Neural cell (in vitro differentiated cells): ENCODE results near the gene ANK2. TPM values are rescaled to one million over a fixed set of nuclear protein-coding genes. Genes with fewer than 3 reads are reported as not detected.

Experiments used
- H2AFZ ChIP-seq: fragments of 200-600, 300-800 bp; sonication (generic), shearing (Covaris generic); 2 replicates; pipeline ENCODE4 v1.6.0; 2014; ENCODE audit warnings: low read depth, mild to moderate bottlenecking, antibody characterized with exemption, low read length, moderate library complexity
- H3F3A ChIP-seq: fragments of 200-600 bp; shearing (Covaris generic); 2 replicates; pipeline ENCODE4 v1.6.1; 2016; ENCODE audit warnings: mild to moderate bottlenecking, moderate library complexity, mixed read lengths, antibody characterized with exemption, low read length; ENCODE audit not compliant: insufficient read depth, poor library complexity, severe bottlenecking
- H3K27ac ChIP-seq: fragments of 200-600, 300-800 bp; sonication (generic), shearing (Covaris generic); 2 replicates; pipeline ENCODE4 v1.5.1; 2014; ENCODE audit warnings: mild to moderate bottlenecking, low read length, moderate library complexity
- H3K27me3 ChIP-seq: fragments of 300-800, 200-600 bp; sonication (generic), shearing (Covaris generic); 2 replicates; pipeline ENCODE4 v1.6.0; 2014; ENCODE audit warnings: mild to moderate bottlenecking, low read depth, low read length, moderate library complexity; ENCODE audit not compliant: insufficient read depth
- H3K36me3 ChIP-seq: fragments of 300-800, 200-600 bp; sonication (generic), shearing (Covaris generic); 2 replicates; pipeline ENCODE4 v1.5.1; 2014; ENCODE audit warnings: mild to moderate bottlenecking, antibody characterized with exemption, low read length, moderate library complexity; ENCODE audit not compliant: insufficient read depth
- H3K4me2 ChIP-seq: fragments of 300-800, 200-600 bp; sonication (generic), shearing (Covaris generic); 2 replicates; pipeline ENCODE4 v1.6.0; 2014; ENCODE audit warnings: mild to moderate bottlenecking, low read length
- H3K4me3 ChIP-seq: fragments of 300-800, 200-600 bp; sonication (generic), shearing (Covaris generic); 2 replicates; pipeline ENCODE4 v1.5.1; 2014; ENCODE audit warnings: mild to moderate bottlenecking, low read length, moderate library complexity
- H3K79me2 ChIP-seq: fragments of 200-600 bp; shearing (Covaris generic); replicated peaks from 2 replicates; pipeline ENCODE4 v1.6.0; 2014; ENCODE audit warnings: mild to moderate bottlenecking, low read length, moderate library complexity; ENCODE audit not compliant: insufficient read depth
- H3K9ac ChIP-seq: fragments of 300-800, 200-600 bp; sonication (generic), shearing (Covaris generic); 2 replicates; pipeline ENCODE4 v1.6.1; 2016; ENCODE audit warnings: mild to moderate bottlenecking, low read length, mixed read lengths
- H3K9me2 ChIP-seq: fragments of 200-600 bp; shearing (Covaris generic); 2 replicates; pipeline ENCODE4 v1.6.1; 2016; ENCODE audit warnings: mild to moderate bottlenecking, low read length, mixed read lengths; ENCODE audit not compliant: insufficient read depth
- H3K9me3 ChIP-seq: fragments of 200-600, 300-800 bp; sonication (generic), shearing (Covaris generic); 2 replicates; pipeline ENCODE4 v1.6.1; 2016; ENCODE audit warnings: mild to moderate bottlenecking, mixed run types, low read length, moderate library complexity, mixed read lengths
- H4K20me1 ChIP-seq: fragments of 200-600 bp; shearing (Covaris generic); 2 replicates; pipeline ENCODE4 v1.6.1; 2016; ENCODE audit warnings: mild to moderate bottlenecking, mixed run types; ENCODE audit not compliant: insufficient read depth
- EP300 ChIP-seq: fragments of 450-650 bp; conservative IDR thresholded peaks from 2 replicates; pipeline ENCODE4 v1.6.1; 2014; ENCODE audit warnings: antibody characterized with exemption, mild to moderate bottlenecking, moderate library complexity; ENCODE audit not compliant: poor library complexity, severe bottlenecking
- EZH2 ChIP-seq: fragments of 200-600, 300-800 bp; shearing (Covaris generic), sonication (generic); IDR thresholded peaks from 2 replicates; pipeline ENCODE4 v1.6.1; 2014; ENCODE audit warnings: antibody characterized with exemption, low read length, borderline replicate concordance, mild to moderate bottlenecking; ENCODE audit not compliant: insufficient read depth, poor library complexity, severe bottlenecking
- MXI1 ChIP-seq: fragments of 450-650 bp; conservative IDR thresholded peaks from 2 replicates; pipeline ENCODE4 v1.6.1; 2014; ENCODE audit warnings: antibody characterized with exemption, mild to moderate bottlenecking; ENCODE audit not compliant: poor library complexity, severe bottlenecking
- POLR2AphosphoS5 ChIP-seq: IDR thresholded peaks from 2 replicates; pipeline ENCODE4 v1.6.1; 2012
- RAD21 ChIP-seq: fragments of 450-650 bp; conservative IDR thresholded peaks from 2 replicates; pipeline ENCODE4 v1.6.1; 2014; ENCODE audit warnings: antibody characterized with exemption, mild to moderate bottlenecking, moderate library complexity
- REST ChIP-seq: IDR thresholded peaks from 2 replicates; pipeline ENCODE4 v1.6.1; 2012; ENCODE audit warnings: borderline replicate concordance
- SMC3 ChIP-seq: fragments of 450-650 bp; conservative IDR thresholded peaks from 2 replicates; pipeline ENCODE4 v1.6.1; 2014; ENCODE audit warnings: antibody characterized with exemption, mild to moderate bottlenecking, moderate library complexity; ENCODE audit not compliant: poor library complexity
- TAF1 ChIP-seq: IDR thresholded peaks from 2 replicates; pipeline ENCODE4 v1.6.1; 2012; ENCODE audit warnings: low read depth
- polyA plus RNA-seq: library from polyadenylated mRNA; depleted of rRNA; stranded (reverse); fragments of >200 nt; gene quantifications from 2 replicates; pipeline ENCODE4 v1.2.3, GENCODE V29; 2014
- TF ChIP-seq, protein P1 (sequence below): fragments of 450-650 bp; IDR thresholded peaks from 2 replicates; pipeline ENCODE4 v1.5.1; 2014; ENCODE audit warnings: antibody characterized with exemption, mild to moderate bottlenecking, moderate library complexity; ENCODE audit not compliant: poor library complexity, severe bottlenecking

Gene ANK2
- polyA plus RNA-seq, 1 donor from 2014 or later, result 52.0 TPM

DNA sequence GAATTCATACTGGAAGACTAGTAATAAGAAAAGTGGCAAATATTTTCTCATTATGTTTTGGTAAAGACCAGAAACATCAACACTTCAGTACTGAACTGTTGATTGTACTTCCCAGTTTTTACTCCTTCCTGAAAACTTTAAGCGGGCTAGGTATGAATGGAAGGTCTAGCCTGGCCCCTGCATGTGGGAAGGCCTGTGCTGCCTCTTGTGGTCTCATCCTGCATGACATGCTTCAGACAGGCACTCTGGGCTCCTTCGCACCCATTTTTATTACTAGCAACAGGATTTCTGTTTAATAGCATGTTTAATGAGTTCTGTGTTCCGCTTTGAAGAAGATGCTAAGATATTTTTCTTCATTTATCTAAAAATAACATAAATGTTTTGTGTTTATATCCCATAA, 279.1 kb downstream of the ANK2 start:
- H3K9me3 ChIP-seq, result no peaks in the 10 kb centered on the region
- no peak overlapping the region for H2AFZ ChIP-seq
- H3K27me3 ChIP-seq, result no peaks in the 10 kb centered on the region
- TF ChIP-seq EZH2 (no peak), TAF1 (no peak), SMC3 (no peak), EP300 (no peak), RAD21 (no peak), REST (no peak), POLR2AphosphoS5 (no peak), MXI1 (no peak)
- TF ChIP-seq, protein P1, sequence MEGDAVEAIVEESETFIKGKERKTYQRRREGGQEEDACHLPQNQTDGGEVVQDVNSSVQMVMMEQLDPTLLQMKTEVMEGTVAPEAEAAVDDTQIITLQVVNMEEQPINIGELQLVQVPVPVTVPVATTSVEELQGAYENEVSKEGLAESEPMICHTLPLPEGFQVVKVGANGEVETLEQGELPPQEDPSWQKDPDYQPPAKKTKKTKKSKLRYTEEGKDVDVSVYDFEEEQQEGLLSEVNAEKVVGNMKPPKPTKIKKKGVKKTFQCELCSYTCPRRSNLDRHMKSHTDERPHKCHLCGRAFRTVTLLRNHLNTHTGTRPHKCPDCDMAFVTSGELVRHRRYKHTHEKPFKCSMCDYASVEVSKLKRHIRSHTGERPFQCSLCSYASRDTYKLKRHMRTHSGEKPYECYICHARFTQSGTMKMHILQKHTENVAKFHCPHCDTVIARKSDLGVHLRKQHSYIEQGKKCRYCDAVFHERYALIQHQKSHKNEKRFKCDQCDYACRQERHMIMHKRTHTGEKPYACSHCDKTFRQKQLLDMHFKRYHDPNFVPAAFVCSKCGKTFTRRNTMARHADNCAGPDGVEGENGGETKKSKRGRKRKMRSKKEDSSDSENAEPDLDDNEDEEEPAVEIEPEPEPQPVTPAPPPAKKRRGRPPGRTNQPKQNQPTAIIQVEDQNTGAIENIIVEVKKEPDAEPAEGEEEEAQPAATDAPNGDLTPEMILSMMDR, result no peak
- no peaks in the 10 kb centered on the region for H3F3A ChIP-seq
- H3K9ac ChIP-seq, result no peak overlapping the region
- H3K36me3 ChIP-seq, result peaks cover 15% of the 10 kb centered on the region
- no peak overlapping the region for H3K4me2 ChIP-seq
- H3K4me3 ChIP-seq, result no peak overlapping the region
- no peaks in the 10 kb centered on the region for H3K9me2 ChIP-seq
- H3K27ac ChIP-seq, result no peak overlapping the region
- no peaks in the 10 kb centered on the region for H3K79me2 ChIP-seq
- H4K20me1 ChIP-seq, result no peaks in the 10 kb centered on the region

- Histone ChIP-seq H3K4me2 (no peak overlapping the region), H3F3A (no peaks in the 10 kb centered on the region), H3K36me3 (peaks cover 15% of the 10 kb centered on the region), H3K9ac (no peak overlapping the region), H3K79me2 (no peaks in the 10 kb centered on the region), H3K27ac (no peak overlapping the region), H4K20me1 (no peaks in the 10 kb centered on the region), H2AFZ (no peak overlapping the region), H3K4me3 (no peak overlapping the region), H3K9me2 (no peaks in the 10 kb centered on the region), H3K27me3 (no peaks in the 10 kb centered on the region), H3K9me3 (no peaks in the 10 kb centered on the region)
- TF ChIP-seq EZH2 (no peak), EP300 (no peak), SMC3 (no peak), POLR2AphosphoS5 (no peak), MXI1 (no peak), REST (no peak), RAD21 (no peak), TAF1 (no peak)
- TF ChIP-seq, protein P1, result no peak
Observed at GRCh38 chr4:113330200-113330599, 280.7 kb downstream of the ANK2 start.
